HCT116 (cell line): Measurements from ENCODE around the gene NUBPL. TPM values are rescaled to one million over a fixed set of nuclear protein-coding genes. Genes with fewer than 3 reads are reported as not detected.

ENCODE experiments used
- ATAC-seq: fragments of 200-7000 bp; cut with Tn5 transposase; 2 replicates; pipeline ENCODE4 v1.9.1; 2020; ENCODE audit warnings: mild to moderate bottlenecking, moderate library complexity
- BruUV-seq: library from RNA; stranded (reverse); fragments of 400-500 nt; replicated peaks from 2 replicates; lab custom pipeline; 2021; lab: Mats Ljungman, UMichigan
- CTCF ChIA-PET: fragments of 300-600 bp; sonication (Branson Sonifier 250); formaldehyde crosslinking; loops from one replicate; lab custom pipeline; 2021; ENCODE audit warnings: antibody characterized with exemption; lab: Charles Lee
- POLR2A ChIA-PET: fragments of 300-600, 350-600 bp; sonication (Branson Sonifier 250); formaldehyde crosslinking; loops from one replicate; lab custom pipeline; 2021; ENCODE audit warnings: antibody characterized with exemption; lab: Charles Lee
- RAD21 ChIA-PET, 2 experiments: fragments of 300-600 bp; sonication (Branson Sonifier 250); formaldehyde crosslinking; loops; one replicate each; lab custom pipeline; 2023; ENCODE audit warnings: low total read pairs in 2 of 2; ENCODE audit not compliant: uncharacterized antibody in 2 of 2, unreplicated experiment in 2 of 2, low non-redundant PET in 1 of 2; lab: Charles Lee
- DNase-seq: peaks from one replicate; pipeline ENCODE4 v3.0.0-alpha.2; 2010; ENCODE audit warnings: low read depth, low spot score
- H2AFZ ChIP-seq: fragments of 200-600 bp; shearing (Covaris generic), sonication (generic); 2 replicates; pipeline ENCODE4 v1.6.1; 2017; ENCODE audit warnings: low read depth, mixed run types, mixed read lengths, antibody characterized with exemption, low read length; ENCODE audit not compliant: poor library complexity, severe bottlenecking
- H3K27ac ChIP-seq: 2 replicates; pipeline ENCODE4 v1.5.1; 2012; ENCODE audit warnings: low read depth, low read length
- H3K27me3 ChIP-seq: fragments of 200-600 bp; sonication (generic); 2 replicates; pipeline ENCODE4 v1.6.1; 2016; ENCODE audit warnings: mixed run types, low read length, mixed read lengths; ENCODE audit not compliant: insufficient read depth
- H3K36me3 ChIP-seq, 2 experiments: fragments of 200-500 bp in 1 of 2; fragments of 200-600 bp in 1 of 2; sonication (Bioruptor generic) in 1 of 2; sonication (generic) in 1 of 2; 2 replicates each; pipeline versions ENCODE4 v1.5.1 to v1.6.1; 2014 to 2016; ENCODE audit warnings: low read length in 2 of 2, inconsistent platforms in 1 of 2, mixed read lengths in 1 of 2, mixed run types in 1 of 2; ENCODE audit not compliant: insufficient read depth in 2 of 2, control insufficient read depth in 1 of 2
- H3K4me1 ChIP-seq, 2 experiments: fragments of 200-600 bp in 1 of 2; sonication (generic) in 1 of 2; 2 replicates each; pipeline versions ENCODE4 v1.5.1 to v1.6.1; 2012 to 2017; ENCODE audit warnings: low read length in 2 of 2, inconsistent platforms in 1 of 2, mild to moderate bottlenecking in 1 of 2, mixed read lengths in 1 of 2, mixed run types in 1 of 2, moderate library complexity in 1 of 2; ENCODE audit not compliant: insufficient read depth in 2 of 2, control insufficient read depth in 1 of 2
- H3K4me2 ChIP-seq: fragments of 200-600 bp; sonication (generic); 2 replicates; pipeline ENCODE4 v1.6.1; 2017; ENCODE audit warnings: mixed run types, low read length, mixed read lengths
- H3K4me3 ChIP-seq, 2 experiments: fragments of 200-600 bp in 1 of 2; sonication (generic) in 1 of 2; replicated peaks in 1 of 2; 2 replicates each; pipeline ENCODE4 v1.5.1; 2011 to 2016; ENCODE audit warnings: low read length in 2 of 2, control low read depth in 1 of 2, low read depth in 1 of 2, mild to moderate bottlenecking in 1 of 2, mixed read lengths in 1 of 2, mixed run types in 1 of 2
- H3K79me2 ChIP-seq: fragments of 200-600 bp; sonication (generic); 2 replicates; pipeline ENCODE4 v1.6.1; 2017; ENCODE audit warnings: mild to moderate bottlenecking, mixed run types, low read length, moderate library complexity, mixed read lengths; ENCODE audit not compliant: insufficient read depth
- H3K9ac ChIP-seq: fragments of 200-600 bp; sonication (generic); 2 replicates; pipeline ENCODE4 v1.6.1; 2016; ENCODE audit warnings: low read length, mixed read lengths
- H3K9me2 ChIP-seq: fragments of 200-600 bp; sonication (generic), shearing (Covaris generic); 2 replicates; pipeline ENCODE4 v1.6.1; 2017; ENCODE audit warnings: mixed run types, mild to moderate bottlenecking, moderate library complexity; ENCODE audit not compliant: insufficient read depth
- H3K9me3 ChIP-seq, 2 experiments: fragments of 200-500 bp in 1 of 2; fragments of 200-600 bp in 1 of 2; sonication (Bioruptor generic) in 1 of 2; sonication (generic) in 1 of 2; 2 replicates each; pipeline ENCODE4 v1.6.1; 2014 to 2017; ENCODE audit warnings: low read length in 2 of 2, mixed read lengths in 2 of 2, inconsistent platforms in 1 of 2, low read depth in 1 of 2, mild to moderate bottlenecking in 1 of 2, mixed run types in 1 of 2, moderate library complexity in 1 of 2; ENCODE audit not compliant: control insufficient read depth in 1 of 2, insufficient read depth in 1 of 2
- H4K20me1 ChIP-seq: fragments of 200-600 bp; sonication (generic), shearing (Covaris generic); 2 replicates; pipeline ENCODE4 v1.6.1; 2017; ENCODE audit warnings: mixed run types, mild to moderate bottlenecking, moderate library complexity; ENCODE audit not compliant: insufficient read depth
- ATF3 ChIP-seq: IDR thresholded peaks from 2 replicates; pipeline ENCODE4 v1.6.1; 2012
- CBX3 ChIP-seq: IDR thresholded peaks from 2 replicates; pipeline ENCODE4 v1.6.1; 2012; ENCODE audit warnings: low read depth
- CTCF ChIP-seq, 3 experiments: fragments of 200-600 bp in 1 of 3; sonication (generic) in 1 of 3; IDR thresholded peaks in 2 of 3; conservative IDR thresholded peaks in 1 of 3; 2 replicates each; pipeline ENCODE4 v1.5.1; 2012 to 2017; ENCODE audit warnings: low read depth in 2 of 3, low read length in 2 of 3, antibody characterized with exemption in 1 of 3, borderline replicate concordance in 1 of 3, control low read depth in 1 of 3, mild to moderate bottlenecking in 1 of 3, mixed read lengths in 1 of 3, mixed run types in 1 of 3, moderate library complexity in 1 of 3; ENCODE audit not compliant: insufficient read depth in 1 of 3
- EGR1 ChIP-seq: IDR thresholded peaks from 2 replicates; pipeline ENCODE4 v1.6.1; 2012; ENCODE audit warnings: low read depth
- ELF1 ChIP-seq: IDR thresholded peaks from 2 replicates; pipeline ENCODE4 v1.6.1; 2012; ENCODE audit warnings: low read depth, borderline replicate concordance
- POLR2A ChIP-seq: IDR thresholded peaks from 2 replicates; pipeline ENCODE4 v1.7.0; 2011; ENCODE audit warnings: borderline replicate concordance; ENCODE audit not compliant: insufficient read depth, insufficient read length; ENCODE audit errors: extremely low read depth
- RAD21 ChIP-seq: IDR thresholded peaks from 2 replicates; pipeline ENCODE4 v1.6.1; 2012; ENCODE audit warnings: low read depth, mild to moderate bottlenecking
- REST ChIP-seq: IDR thresholded peaks from 2 replicates; pipeline ENCODE4 v1.6.1; 2012; ENCODE audit warnings: low read depth
- YY1 ChIP-seq: IDR thresholded peaks from 2 replicates; pipeline ENCODE4 v1.6.1; 2011; ENCODE audit warnings: low read length, low read depth, moderate library complexity, mild to moderate bottlenecking; ENCODE audit not compliant: insufficient replicate concordance; ENCODE audit errors: extremely low read depth
- ZBTB33 ChIP-seq: IDR thresholded peaks from 2 replicates; pipeline ENCODE4 v1.6.1; 2011; ENCODE audit warnings: mild to moderate bottlenecking, low read length, moderate library complexity; ENCODE audit not compliant: insufficient replicate concordance; ENCODE audit errors: extremely low read depth
- ZFX ChIP-seq: fragments of 450-650 bp; IDR thresholded peaks from 2 replicates; pipeline ENCODE4 v1.6.1; 2017
- intact Hi-C: fragments of 100-400 bp; cut with micrococcal nuclease; formaldehyde crosslinking; loops from 2 replicates; pipeline ENCODE4 v1.10.0; 2022
- total RNA-seq: library from RNA; stranded (reverse); gene quantifications from one replicate; pipeline ENCODE4 v1.2.1, GENCODE V29; 2021; ENCODE audit not compliant: unreplicated experiment

Gene NUBPL
- total RNA-seq, 1 experiment from 2014 or later: 11.3 TPM

- Histone ChIP-seq H3K4me3 (no peak overlapping the region), H3K36me3 (no peaks in the 10 kb centered on the region), H3K79me2 (no peaks in the 10 kb centered on the region), H3K4me1 (peaks cover 14 to 26% of the 10 kb centered on the region in 2 experiments), H4K20me1 (no peaks in the 10 kb centered on the region), H3K27me3 (no peaks in the 10 kb centered on the region), H2AFZ (no peak overlapping the region), H3K9me2 (no peaks in the 10 kb centered on the region), H3K27ac (no peak overlapping the region), H3K9ac (no peak overlapping the region), H3K9me3 (no peaks in the 10 kb centered on the region), H3K4me2 (peak overlapping the region; percentile 52)
- ChIA-PET POLR2A (no interaction called here), RAD21 (no interaction called here), CTCF (no interaction called here)
- intact Hi-C loops: no loop called here
- no peak for TF ChIP-seq RAD21
- no peak for TF ChIP-seq REST
- no peak for TF ChIP-seq POLR2A
- no peak for TF ChIP-seq CBX3
- no peak for TF ChIP-seq ZBTB33
- TF ChIP-seq EGR1: no peak
- no peak for TF ChIP-seq ELF1
- no peak for TF ChIP-seq CTCF (IDR thresholded peaks at IDR 0.05 in 2 of 3, conservative IDR thresholded peaks at IDR 0.05 in 1 of 3; ENCODE audit: borderline replicate concordance in 1 of 3, insufficient read depth in 1 of 3, low read depth in 2 of 3, low read length in 2 of 3)
- no peak for TF ChIP-seq YY1
- TF ChIP-seq ZFX: no peak
- no peak for TF ChIP-seq ATF3
- ATAC-seq (no peak), DNase-seq (no peak)
- no TSS peak for BruUV-seq
Measured at GRCh38 chr14:31902945-31903646, 341.9 kb downstream of the NUBPL start.
